ENCODE measurements around the gene MOGAT3. TPM values are rescaled to one million over a fixed set of nuclear protein-coding genes. Genes with fewer than 3 reads are reported as not detected.

MOGAT3 gene
- total and polyA plus RNA-seq, 2 of the 4 experiments (the other 2 are of a cell fraction): not detected

- in situ Hi-C loops (cut with MboI; ENCODE audit: low sequenced_read_pairs): no loop called here
- H3K4me3 ChIP-seq (ENCODE audit: insufficient read depth, low read depth, low read length): no peak overlapping the region
- no peaks in the 10 kb centered on the region; the same call in 1 of the 2 replicates for H4K20me1 ChIP-seq (ENCODE audit: insufficient read depth, low read length)
- H2AK5ac ChIP-seq (ENCODE audit: low read depth, low read length): no peak overlapping the region
- dilution Hi-C loops (cut with HindIII; ENCODE audit: low sequenced_read_pairs, unreplicated experiment): no loop called here
- no peak overlapping the region for H4K91ac ChIP-seq (ENCODE audit: insufficient read depth, low read depth, low read length)
- no peak overlapping the region for H3K18ac ChIP-seq (ENCODE audit: low read depth, low read length)
- no peak overlapping the region for H2BK5ac ChIP-seq (ENCODE audit: low read depth, low read length, poor library complexity, severe bottlenecking)
- no peak overlapping the region for H2AK9ac ChIP-seq (replicated peaks; ENCODE audit: low read depth, low read length, poor library complexity)
- ChIA-PET POLR2A (ENCODE audit: unreplicated experiment) (no interaction called here), CTCF (no interaction called here)
- no peak overlapping the region for H3K23ac ChIP-seq (ENCODE audit: low read depth, low read length)
- peaks cover 39% of the 10 kb centered on the region for H3K36me3 ChIP-seq (ENCODE audit: control insufficient read depth, insufficient read depth, low read length)
- H3K27ac ChIP-seq (ENCODE audit: insufficient read depth, low read length): no peak overlapping the region
- H4K8ac ChIP-seq (ENCODE audit: low read depth in 2 of 2, low read length in 2 of 2): no peak overlapping the region
- no peaks in the 10 kb centered on the region for H3K9me3 ChIP-seq (ENCODE audit: control insufficient read depth, insufficient read depth, low read length)
- H3K56ac ChIP-seq (ENCODE audit: extremely low read depth, insufficient read depth, low read length): no peak overlapping the region
- H3K14ac ChIP-seq (replicated peaks; ENCODE audit: low read depth, low read length): no peak overlapping the region
- no peak overlapping the region for H2BK120ac ChIP-seq (ENCODE audit: low read depth, low read length)
- DNase-seq (no peak), ATAC-seq (ENCODE audit: low read depth) (no peak)
- H3K4me1 ChIP-seq (ENCODE audit: control insufficient read depth, insufficient read depth, low read length): no peaks in the 10 kb centered on the region
- H2BK20ac ChIP-seq (ENCODE audit: low read depth, low read length): no peak overlapping the region
- 74% methylated on average over 3 of the region's 19 CpGs; no CpG with 5 or more reads in 1 of the 2 experiments for WGBS, 2 experiments (ENCODE audit: extremely low coverage in 2 of 2, insufficient read length in 1 of 2)
- H3K79me1 ChIP-seq (ENCODE audit: low read depth in 1 of 2, low read length in 2 of 2): no peaks in the 10 kb centered on the region
- no peak overlapping the region for H4K5ac ChIP-seq (ENCODE audit: low read depth, low read length)
- no peak overlapping the region for H2AFZ ChIP-seq (replicated peaks; ENCODE audit: low read length, poor library complexity)
- H3K4me2 ChIP-seq (ENCODE audit: low read depth, low read length): no peak overlapping the region
- H2BK15ac ChIP-seq (ENCODE audit: low read depth, low read length): no peak overlapping the region
- H3K9ac ChIP-seq (ENCODE audit: low read depth, low read length): no peak overlapping the region
- TF ChIP-seq FOS (IDR thresholded peaks at IDR 0.05; ENCODE audit: low read depth, low read length) (no peak), MXI1 (IDR thresholded peaks at IDR 0.05; ENCODE audit: borderline replicate concordance, low read depth, low read length) (no peak), MAFK (IDR thresholded peaks at IDR 0.05; ENCODE audit: low read depth, low read length) (no peak), USF2 (IDR thresholded peaks at IDR 0.05; ENCODE audit: low read depth, low read length) (no peak), CEBPB (IDR thresholded peaks at IDR 0.05; ENCODE audit: low read depth, low read length) (no peak), MAZ (IDR thresholded peaks at IDR 0.05; ENCODE audit: borderline replicate concordance, low read depth, low read length) (no peak)
- TF ChIP-seq, protein P1, sequence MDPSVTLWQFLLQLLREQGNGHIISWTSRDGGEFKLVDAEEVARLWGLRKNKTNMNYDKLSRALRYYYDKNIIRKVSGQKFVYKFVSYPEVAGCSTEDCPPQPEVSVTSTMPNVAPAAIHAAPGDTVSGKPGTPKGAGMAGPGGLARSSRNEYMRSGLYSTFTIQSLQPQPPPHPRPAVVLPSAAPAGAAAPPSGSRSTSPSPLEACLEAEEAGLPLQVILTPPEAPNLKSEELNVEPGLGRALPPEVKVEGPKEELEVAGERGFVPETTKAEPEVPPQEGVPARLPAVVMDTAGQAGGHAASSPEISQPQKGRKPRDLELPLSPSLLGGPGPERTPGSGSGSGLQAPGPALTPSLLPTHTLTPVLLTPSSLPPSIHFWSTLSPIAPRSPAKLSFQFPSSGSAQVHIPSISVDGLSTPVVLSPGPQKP (IDR thresholded peaks at IDR 0.05; ENCODE audit: borderline replicate concordance, low read depth, low read length): no peak
- TF ChIP-seq, protein P2, sequence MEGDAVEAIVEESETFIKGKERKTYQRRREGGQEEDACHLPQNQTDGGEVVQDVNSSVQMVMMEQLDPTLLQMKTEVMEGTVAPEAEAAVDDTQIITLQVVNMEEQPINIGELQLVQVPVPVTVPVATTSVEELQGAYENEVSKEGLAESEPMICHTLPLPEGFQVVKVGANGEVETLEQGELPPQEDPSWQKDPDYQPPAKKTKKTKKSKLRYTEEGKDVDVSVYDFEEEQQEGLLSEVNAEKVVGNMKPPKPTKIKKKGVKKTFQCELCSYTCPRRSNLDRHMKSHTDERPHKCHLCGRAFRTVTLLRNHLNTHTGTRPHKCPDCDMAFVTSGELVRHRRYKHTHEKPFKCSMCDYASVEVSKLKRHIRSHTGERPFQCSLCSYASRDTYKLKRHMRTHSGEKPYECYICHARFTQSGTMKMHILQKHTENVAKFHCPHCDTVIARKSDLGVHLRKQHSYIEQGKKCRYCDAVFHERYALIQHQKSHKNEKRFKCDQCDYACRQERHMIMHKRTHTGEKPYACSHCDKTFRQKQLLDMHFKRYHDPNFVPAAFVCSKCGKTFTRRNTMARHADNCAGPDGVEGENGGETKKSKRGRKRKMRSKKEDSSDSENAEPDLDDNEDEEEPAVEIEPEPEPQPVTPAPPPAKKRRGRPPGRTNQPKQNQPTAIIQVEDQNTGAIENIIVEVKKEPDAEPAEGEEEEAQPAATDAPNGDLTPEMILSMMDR (conservative IDR thresholded peaks at IDR 0.05; ENCODE audit: low read depth, low read length): no peak
- H3K27me3 ChIP-seq (ENCODE audit: control insufficient read depth, insufficient read depth, low read length): peaks cover 22% of the 10 kb centered on the region
- no peaks in the 10 kb centered on the region for H3K9me1 ChIP-seq (ENCODE audit: insufficient read depth, low read length)
- intact Hi-C loops (cut with micrococcal nuclease): no loop called here
- BruUV-seq (replicated peaks): no TSS peak
- H3K4ac ChIP-seq (ENCODE audit: low read depth, low read length): no peak overlapping the region
Observed at GRCh38 chr7:101206665-101207042, 5.8 kb upstream of the MOGAT3 start.

All from IMR-90 (cell line).